Stimulated activated CD4-positive, alpha-beta T cell treated with anti-CD3 and anti-CD28 coated beads, Interleukin-15, amount 100 ng/mL, for 48 hours (primary cell): ENCODE results near the gene DDIT4.
A peak's percentile ranks its signal among the peaks of the same experiment; 100 is the strongest.
"Not testable (repeated sequence)": the region's sequence is repeated elsewhere in the genome, so short reads cannot be mapped to it uniquely, and the experiment has no call there.

Experiments
- DNase-seq, 2 donors: peaks; one replicate each; pipeline ENCODE4 v3.0.0-alpha.2; 2020; ENCODE audit warnings: low read depth in 2 of 2

Gene DDIT4

GRCh38 chr10:72267381-72267780 is 6.3 kb upstream of the DDIT4 start:
- no peak for DNase-seq

- no peak for DNase-seq
These were observed 5.8 kb upstream of the DDIT4 start for GRCh38 chr10:72267819-72268399.

- DNase-seq: not testable (repeated sequence)
These were observed 5.1 kb upstream of the DDIT4 start for GRCh38 chr10:72268475-72269200.

- no peak for DNase-seq
These were observed 3.0 kb upstream of the DDIT4 start for GRCh38 chr10:72270607-72271281.

- no peak for DNase-seq
These were observed 875 bp upstream of the DDIT4 start for GRCh38 chr10:72272689-72273409.

GRCh38 chr10:72274213-72274729 is 547 bp downstream of the DDIT4 start:
- DNase-seq: no peak

GRCh38 chr10:72274730-72275350 is 1.1 kb downstream of the DDIT4 start:
- peak in 1 of 2 donors; percentile 54 for DNase-seq

GRCh38 chr10:72275351-72276012 is 1.8 kb downstream of the DDIT4 start:
- DNase-seq: no peak

- DNase-seq: peak in 1 of 2 donors; percentile 44
These were observed 2.3 kb downstream of the DDIT4 start for GRCh38 chr10:72276013-72276387.

- no peak for DNase-seq
These were observed 3.0 kb downstream of the DDIT4 start for GRCh38 chr10:72276421-72277339.

GRCh38 chr10:72277340-72277995 is 3.7 kb downstream of the DDIT4 start:
- no peak for DNase-seq

GRCh38 chr10:72277996-72278667 is 4.4 kb downstream of the DDIT4 start:
- no peak for DNase-seq

GRCh38 chr10:72278668-72279393 is 5.1 kb downstream of the DDIT4 start:
- DNase-seq: no peak

- DNase-seq: not testable (repeated sequence)
These were observed 5.9 kb downstream of the DDIT4 start for GRCh38 chr10:72279587-72279986.

GRCh38 chr10:72283131-72283530 is 9.4 kb downstream of the DDIT4 start:
- no peak for DNase-seq

GRCh38 chr10:72285972-72286521 is 12.3 kb downstream of the DDIT4 start:
- no peak for DNase-seq

- DNase-seq: no peak
These were observed 17.4 kb downstream of the DDIT4 start for GRCh38 chr10:72291019-72291532.

GRCh38 chr10:72292223-72292691 is 18.5 kb downstream of the DDIT4 start:
- DNase-seq: peak; percentile 65 to 70
